Glomerular visceral epithelial cell (primary cell): Measurements from ENCODE around the gene RUVBL1.

Source experiments
- DNase-seq: peaks from one replicate; pipeline ENCODE4 v3.0.0-alpha.2; 2016; ENCODE audit errors: extremely low spot score

The RUVBL1 gene

DNA sequence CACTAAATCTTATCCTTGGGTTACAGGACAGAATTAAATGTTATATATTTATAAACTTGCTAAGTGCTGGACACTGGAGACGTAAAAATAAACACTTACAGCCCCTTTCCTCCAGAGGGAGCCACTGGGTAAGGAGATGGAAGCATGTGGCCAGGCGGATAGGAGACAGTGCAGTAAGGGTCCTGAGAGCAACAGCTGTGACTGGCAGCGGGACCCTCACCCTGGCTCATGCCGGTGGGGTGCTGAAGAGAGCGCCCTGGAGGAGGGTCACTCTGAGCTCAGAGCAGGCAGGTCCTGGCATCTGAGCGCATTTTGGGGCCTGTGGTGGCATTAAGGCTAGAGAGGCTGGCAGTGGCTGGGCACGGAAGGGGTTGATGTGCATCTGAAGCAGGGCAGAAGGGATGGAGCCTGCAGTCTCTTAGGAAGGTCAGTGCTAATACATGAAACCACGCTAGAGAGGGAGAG lies 55.4 kb downstream of the RUVBL1 start:
- peak; percentile 42 for DNase-seq

DNA sequence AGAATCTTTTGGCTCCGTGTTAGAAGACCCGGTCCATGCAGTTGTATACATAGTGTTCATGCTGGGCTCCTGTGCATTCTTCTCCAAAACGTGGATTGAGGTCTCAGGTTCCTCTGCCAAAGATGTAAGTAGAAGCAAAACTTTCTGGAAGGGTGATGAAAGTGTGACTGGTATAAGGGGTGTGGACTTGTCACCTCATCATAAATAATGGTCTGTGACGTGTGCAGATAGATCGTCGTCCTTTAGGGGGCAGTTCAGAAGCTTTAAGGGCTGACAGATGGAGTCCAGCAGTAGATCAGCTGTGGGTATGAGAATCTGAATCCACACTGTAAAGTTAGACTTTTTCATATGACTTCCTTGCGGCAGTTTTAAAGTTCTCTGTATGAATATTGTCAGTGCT lies 56.1 kb downstream of the RUVBL1 start:
- DNase-seq: no peak

DNA sequence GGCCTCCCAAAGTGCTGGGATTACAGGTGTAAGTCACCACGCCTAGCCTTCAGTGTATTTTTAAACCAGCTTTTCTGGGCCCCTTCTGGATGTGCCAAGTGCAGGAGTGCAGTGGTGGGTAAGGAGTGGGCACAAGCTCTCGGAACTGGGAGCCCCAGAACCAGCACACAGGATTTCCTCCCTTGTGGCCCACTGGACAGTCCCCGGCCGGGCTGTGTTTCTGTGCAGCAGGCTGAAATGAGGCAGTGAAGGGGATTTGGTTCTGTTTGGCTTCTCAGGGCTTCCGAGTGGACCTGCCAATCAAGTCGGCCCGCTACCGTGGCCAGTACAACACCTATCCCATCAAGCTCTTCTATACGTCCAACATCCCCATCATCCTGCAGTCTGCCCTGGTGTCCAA lies 56.9 kb downstream of the RUVBL1 start:
- DNase-seq: no peak

- no peak for DNase-seq
These were observed 57.5 kb downstream of the RUVBL1 start for GRCh38 chr3:128066114-128066513.

DNA sequence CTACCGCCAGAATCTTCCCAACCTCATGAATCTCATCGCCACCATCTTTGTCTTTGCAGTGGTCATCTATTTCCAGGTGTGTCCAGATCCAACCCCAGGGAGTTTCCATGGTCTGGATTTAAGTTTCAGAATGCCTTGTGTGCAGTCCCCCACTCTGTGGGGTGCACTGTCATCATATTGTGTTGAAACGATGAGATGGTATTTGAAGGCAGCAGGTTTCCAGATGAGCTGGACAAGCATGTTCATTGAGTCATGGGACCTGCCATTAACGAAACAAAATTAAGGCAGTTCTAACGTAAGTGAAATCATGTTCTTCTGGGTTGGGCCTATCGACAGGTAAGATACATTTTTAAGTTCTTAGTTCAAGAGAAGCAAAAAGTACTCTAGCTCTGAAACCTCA lies 58.6 kb downstream of the RUVBL1 start:
- no peak for DNase-seq

GRCh38 chr3:128063865-128064264 lies 59.7 kb downstream of the RUVBL1 start:
- no peak for DNase-seq

DNA sequence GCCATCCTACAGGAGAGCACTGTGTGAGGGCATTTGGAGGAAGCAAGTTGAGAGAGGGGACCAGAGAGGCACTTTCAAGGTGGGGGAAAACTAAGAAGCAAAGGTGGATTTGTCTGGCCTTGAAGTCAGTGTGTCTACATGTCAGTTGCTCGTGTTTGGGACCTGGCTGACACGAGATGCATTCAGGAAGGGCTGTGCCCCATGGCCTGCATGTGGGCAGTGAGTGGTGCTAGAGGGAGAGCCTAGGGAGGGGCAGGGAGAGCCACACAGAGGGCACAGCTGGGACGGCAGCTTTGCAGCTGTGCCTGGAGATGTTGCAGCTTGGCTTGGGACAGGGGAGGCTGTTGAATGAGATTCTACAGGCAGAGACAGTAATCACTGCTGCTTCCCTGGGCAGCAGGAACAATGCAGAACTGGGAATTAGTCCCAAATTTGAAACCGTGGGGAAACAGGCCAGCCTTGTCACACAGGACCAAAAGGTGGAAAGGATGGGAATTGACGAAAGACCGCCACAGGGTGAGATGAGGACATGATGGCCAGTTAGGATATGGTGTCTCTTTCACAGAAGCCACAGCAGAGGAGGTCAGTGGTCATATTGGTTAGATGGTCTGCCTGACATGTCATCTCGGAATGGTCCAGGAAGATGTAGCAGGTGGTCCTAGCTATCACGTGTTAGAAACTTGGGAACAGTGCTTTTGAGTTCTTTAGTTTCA lies 61.4 kb downstream of the RUVBL1 start:
- DNase-seq: no peak

DNA sequence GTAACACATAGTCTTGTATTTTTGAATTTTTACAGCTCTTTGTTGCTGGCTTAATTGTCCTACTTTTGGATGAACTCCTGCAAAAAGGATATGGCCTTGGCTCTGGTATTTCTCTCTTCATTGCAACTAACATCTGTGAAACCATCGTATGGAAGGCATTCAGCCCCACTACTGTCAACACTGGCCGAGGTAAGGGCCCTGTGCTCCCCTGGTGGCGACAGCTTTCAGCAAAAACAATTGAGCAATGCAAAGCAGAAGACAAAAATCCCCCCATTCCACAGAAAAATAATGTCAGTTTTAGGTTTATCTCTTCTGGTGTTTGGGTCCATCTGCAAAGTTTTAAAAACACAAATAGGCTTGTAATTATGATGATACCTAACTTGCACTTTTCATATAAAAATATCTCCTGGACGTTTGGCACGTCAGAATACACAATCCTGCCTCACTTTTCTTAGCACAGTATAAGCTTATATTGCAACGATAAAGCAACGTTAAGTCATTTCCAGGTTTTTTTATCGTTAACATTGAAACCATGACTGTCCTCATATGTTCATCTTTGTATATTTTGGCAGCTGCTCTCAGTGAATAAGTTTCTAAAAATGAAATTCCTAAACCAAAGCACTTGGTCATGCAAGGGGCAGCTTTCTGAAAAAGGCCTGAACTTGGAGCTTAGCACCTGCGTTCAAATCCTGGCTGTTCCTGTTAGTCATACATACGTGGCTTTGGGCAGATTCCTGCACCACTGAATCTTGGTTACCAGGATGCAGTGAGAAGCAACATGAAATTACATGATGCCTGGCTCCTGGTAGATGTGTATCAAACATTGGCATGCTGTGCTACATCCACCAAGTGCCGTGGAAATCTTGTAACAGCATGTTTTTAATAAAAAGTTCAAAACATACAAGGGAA lies 62.9 kb downstream of the RUVBL1 start:
- DNase-seq: peak; percentile 59

DNA sequence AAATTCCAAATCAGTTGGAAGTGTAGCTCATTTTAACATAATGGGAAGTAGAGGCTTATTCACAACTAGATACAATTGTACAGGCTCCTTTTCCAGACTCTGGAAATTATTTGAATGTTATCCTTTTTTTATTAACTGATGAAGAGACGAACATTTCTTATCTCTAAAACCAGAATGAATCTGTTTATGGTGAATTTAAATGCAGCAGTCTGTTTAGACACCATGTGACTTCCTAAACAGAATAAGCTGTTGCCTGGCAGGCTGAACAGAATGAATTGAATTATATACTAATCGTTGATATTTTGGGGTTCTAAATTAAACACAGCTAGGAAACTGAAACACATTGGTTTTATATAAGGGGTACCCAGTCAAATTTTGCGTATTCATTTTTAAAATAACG lies 67.4 kb downstream of the RUVBL1 start:
- no peak for DNase-seq

- DNase-seq: peak; percentile 37
These were observed 69.2 kb downstream of the RUVBL1 start for GRCh38 chr3:128054367-128054766.

GRCh38 chr3:128053614-128054013 lies 70.0 kb downstream of the RUVBL1 start:
- no peak for DNase-seq

DNA sequence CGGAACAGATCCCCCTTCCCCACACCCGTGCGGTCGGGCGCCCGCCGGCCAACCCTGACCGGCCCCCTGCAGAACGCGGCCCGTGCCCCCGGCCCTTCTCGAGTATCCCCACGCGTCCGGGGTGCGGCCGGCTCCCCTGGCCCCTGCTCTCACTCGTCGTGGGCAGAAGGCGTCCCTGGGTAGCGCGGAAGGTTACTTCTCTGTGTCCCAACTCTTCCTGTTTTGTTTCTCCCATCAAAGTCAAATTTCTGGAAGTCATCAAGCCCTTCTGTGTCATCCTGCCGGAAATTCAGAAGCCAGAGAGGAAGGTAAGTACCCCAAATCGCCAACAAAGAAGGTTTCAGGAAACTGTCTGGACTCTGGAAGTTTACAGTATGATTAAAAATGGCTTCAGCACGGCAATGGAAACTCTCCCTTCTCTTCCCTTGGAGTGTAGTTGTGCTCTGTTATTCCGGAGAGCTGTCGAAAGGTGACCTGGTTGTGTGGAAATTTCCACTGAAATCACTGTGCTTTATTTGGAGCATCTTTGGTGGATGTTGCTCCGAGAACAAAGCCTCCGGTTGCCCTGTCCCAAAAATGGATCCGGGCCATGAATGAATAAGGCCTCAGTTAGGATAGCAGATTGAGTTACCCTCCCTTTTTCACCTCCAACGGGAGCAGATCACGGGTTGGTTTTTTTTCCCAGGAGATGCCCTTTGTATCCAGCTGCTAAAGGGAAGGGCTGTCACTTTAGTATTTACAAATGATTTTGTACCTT lies 70.8 kb downstream of the RUVBL1 start:
- DNase-seq: no peak

GRCh38 chr3:128051837-128052594 lies 71.6 kb downstream of the RUVBL1 start, which contains the start of gene SEC61A1:
Gene SEC61A1, plus strand, starts transcription at chr3:128052437. Its CDS starts 116 bp downstream, at chr3:128052553.
- peak; percentile 93 for DNase-seq

DNA sequence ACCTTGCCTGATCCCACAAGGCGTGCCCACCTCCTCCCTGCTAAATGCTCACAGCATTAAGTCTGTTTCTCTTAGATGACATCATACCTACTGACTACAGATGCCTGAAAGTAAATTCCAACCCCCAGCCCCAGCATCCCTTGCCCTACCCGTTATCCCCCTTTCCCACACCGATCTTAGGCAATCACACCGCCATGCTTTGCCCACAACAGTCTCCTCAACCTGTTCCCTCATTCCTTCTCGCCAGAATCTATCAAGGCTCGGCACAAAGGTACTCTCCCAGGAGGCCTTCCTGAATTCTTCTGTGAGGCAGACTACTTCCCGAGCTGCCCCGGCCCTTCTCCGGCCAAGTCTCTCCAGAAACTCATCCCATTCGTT lies 72.2 kb downstream of the RUVBL1 start:
- no peak for DNase-seq

DNA sequence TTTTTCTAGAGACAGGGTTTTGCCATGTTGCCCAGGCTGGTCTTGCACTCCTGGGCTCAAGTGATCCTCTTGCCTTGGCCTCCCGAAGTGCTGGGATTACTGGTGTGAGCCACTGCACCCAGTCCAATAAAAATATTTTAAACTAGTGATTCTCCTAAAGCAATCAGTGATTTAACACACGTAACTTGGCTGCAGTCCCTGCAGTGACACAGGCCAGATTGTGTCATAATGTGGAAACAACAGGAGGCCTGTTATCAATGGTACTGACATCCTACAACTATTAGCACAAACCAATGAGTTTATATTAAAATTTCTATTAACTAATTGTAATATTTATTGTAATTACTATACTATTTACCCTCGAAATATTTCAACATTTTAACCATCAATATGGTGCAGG lies 73.0 kb downstream of the RUVBL1 start:
- no peak for DNase-seq

- DNase-seq: no peak
These were observed 82.3 kb downstream of the RUVBL1 start for GRCh38 chr3:128041344-128041743.

DNA sequence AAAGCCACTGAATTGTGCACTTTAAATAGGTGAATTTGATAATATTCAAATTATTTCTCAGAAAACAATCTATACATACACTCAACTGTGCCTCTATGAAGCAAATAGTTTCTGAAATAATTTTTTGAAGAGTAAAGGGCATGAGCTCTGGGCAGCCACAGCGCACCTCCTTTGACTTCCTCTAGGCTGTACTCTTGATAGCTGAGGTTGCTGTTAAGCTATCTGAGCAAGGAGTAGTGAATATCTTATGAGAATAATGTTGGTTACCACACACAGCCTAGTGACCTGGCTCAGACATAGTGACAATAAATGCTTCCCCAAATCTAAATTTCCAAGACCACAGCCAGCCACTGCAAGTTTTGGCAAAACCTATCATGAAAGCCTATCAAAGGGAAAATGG lies 83.0 kb downstream of the RUVBL1 start:
- no peak for DNase-seq

DNA sequence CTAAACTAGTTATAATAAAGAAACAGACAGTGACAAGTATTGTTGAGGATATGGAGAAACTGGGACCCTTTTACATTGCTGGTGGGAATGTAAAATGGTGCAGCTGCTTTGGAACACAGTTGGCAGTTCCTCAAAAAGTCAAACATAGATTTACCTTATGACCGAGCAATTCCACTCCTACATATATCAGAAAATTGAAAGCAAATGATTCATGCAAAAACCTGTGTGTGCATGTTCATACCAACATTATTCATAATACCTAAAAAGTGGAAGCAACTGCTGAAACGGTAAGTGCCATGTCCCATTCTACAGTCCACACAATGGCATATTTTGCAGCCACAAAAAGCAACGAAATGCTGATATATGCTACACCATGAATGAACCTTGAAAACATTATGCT lies 83.6 kb downstream of the RUVBL1 start:
- no peak for DNase-seq

DNA sequence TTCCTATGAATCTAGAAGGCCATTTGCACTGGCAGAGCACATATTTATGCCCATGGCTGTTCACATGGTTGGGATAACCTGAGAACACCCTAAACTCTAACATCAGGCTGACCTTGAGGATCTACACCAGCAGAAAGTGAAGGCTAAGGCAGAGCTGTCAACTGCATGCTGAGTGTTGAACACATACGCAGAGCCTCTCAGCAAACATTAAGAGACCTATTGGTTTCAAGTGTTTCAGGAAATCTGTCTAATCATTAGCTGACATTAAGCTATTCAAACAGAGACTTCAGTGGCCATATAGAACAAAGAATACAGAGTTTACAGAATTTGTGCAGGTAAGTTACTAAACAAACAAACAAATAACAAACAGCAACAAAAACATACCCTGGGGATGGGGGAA lies 87.5 kb downstream of the RUVBL1 start:
- DNase-seq: no peak

DNA sequence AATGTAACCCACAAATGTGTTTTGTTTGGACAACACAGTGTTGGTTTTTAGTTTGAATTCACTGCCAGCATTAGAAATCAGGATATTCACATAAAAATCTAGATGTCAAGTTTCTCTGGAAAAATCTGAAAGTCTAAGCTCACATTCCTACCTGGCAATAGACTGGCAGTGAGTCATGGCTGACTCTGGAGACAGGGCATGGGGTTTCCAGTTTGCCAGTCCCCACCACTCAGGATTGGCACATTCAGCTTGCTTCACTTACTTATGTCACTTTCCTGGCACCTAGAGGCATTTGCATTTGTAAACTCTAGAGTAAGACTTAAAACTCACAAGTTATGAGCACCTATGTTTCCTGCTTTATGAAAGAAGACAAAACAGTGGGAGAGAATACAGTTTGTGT lies 90.5 kb downstream of the RUVBL1 start:
- DNase-seq: no peak
